ENCODE measurements around the gene MEF2D.

The MEF2D gene

DNA sequence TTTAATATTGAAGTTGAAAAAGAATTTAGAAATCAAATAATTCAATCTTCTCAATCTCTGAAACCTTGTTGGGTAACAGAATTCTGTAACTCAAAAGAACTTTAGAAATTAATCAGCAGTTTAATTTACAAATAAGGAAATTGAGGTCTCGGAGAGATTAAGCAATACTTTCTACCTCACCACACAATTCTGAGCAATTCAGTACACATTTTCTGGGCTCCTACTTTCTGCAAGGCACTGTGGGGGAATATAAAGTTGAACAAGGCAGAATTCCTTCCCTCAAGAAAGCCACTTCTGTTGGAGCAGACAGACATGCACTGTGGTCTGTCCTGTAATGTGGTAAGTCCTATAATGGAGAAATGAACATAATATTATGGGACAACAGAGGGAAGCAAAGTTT, 47.7 kb downstream of the MEF2D start:
- Histone ChIP-seq H3K27me3 (ENCODE audit: control insufficient read depth in 5 of 5, insufficient read depth in 4 of 5, low read length in 5 of 5) (peaks cover 0 to 3% (median 0%) of the 10 kb centered on the region in 5 donors), H3K9me3 (ENCODE audit: control insufficient read depth in 5 of 5, low read length in 5 of 5) (no peaks in the 10 kb centered on the region), H3K9ac (ENCODE audit: low read length in 5 of 5) (no peak overlapping the region), H3K27ac (ENCODE audit: low read depth, low read length) (no peak overlapping the region), H3K4me3 (ENCODE audit: low read depth in 1 of 5, low read length in 5 of 5) (no peak overlapping the region), H3K4me1 (ENCODE audit: control insufficient read depth in 5 of 5, insufficient read depth in 5 of 5, low read length in 5 of 5) (peaks cover 0 to 14% (median 12%) of the 10 kb centered on the region in 5 donors), H3K36me3 (ENCODE audit: control insufficient read depth in 5 of 5, insufficient read depth in 5 of 5, low read length in 5 of 5) (no peaks in the 10 kb centered on the region)

DNA sequence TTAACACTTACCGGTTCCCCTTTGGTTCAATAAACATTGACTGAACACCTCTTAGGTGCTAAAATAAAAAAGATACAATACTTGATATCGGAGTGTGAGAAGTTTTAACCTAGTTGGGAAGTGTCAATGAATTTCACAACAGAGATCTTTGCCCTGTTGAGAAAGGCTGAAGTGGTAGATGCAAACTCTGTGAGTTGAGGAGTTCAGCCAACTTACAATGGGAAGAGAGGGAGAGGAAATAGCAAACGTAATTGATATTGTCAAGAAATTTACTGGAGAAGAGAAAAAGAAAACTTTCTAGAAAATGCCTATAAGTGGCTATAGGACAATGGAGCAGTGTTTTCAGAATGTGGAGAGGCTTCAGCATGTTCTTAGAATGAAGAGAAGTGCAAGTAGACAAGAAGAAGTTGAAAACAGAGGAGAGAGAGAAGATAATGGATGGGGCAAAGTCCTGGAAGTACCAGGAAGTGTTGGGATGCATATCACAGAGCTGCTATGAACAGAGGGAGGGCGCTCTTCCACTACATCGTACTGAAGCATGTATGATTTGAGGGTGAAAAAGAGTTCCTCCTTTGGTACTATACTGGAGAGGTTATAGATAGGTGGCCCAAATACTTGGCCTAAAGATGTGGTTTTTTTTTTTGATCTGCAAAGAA, 48.9 kb downstream of the MEF2D start:
- Histone ChIP-seq H3K9ac (ENCODE audit: low read length in 5 of 5) (no peak overlapping the region), H3K4me1 (ENCODE audit: control insufficient read depth in 5 of 5, insufficient read depth in 5 of 5, low read length in 5 of 5) (peaks cover 0 to 7% (median 5%) of the 10 kb centered on the region in 5 donors), H3K9me3 (ENCODE audit: control insufficient read depth in 5 of 5, low read length in 5 of 5) (no peaks in the 10 kb centered on the region)

DNA sequence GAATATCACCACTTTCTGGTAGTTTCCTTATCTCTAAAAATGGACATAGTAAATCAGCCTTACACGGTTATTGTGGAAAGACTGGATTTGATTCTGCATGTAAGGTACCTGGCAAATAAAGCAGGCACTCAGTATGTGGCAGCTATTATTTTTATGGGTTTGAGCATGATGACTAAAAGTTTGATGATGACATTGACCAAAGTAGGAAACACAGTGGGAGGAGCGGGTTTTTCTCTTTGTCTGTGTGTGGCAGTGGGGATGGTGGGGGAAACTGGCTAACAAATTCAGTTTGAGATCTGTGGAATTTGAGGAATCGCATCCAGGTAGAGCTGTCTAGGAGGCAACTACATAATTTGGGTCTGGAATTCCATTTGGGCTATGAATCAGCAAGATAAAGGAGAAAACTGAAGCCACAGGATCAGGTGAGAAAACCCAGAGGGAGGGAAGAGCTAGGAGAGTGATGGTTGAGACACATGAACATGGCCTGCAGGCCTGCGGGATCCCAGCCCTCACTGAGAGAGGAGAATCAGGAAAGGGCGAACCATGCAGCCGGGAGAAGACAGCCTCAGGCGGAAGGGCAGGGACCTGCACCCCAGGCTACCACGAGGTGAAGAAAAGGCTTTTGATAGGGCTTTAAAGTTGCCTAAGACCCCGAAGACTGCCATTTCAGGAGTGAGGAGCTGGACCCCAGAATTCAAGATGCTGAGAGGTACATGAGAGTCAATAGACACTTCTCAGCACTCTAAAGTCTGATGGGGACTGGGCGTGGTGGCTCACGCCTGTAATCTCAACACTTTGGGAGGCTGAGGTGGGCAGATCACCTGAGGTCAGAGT, 52.2 kb downstream of the MEF2D start:
- Histone ChIP-seq H3K36me3 (ENCODE audit: control insufficient read depth in 5 of 5, insufficient read depth in 5 of 5, low read length in 5 of 5) (no peaks in the 10 kb centered on the region), H3K4me1 (ENCODE audit: control insufficient read depth in 5 of 5, insufficient read depth in 5 of 5, low read length in 5 of 5) (peaks cover 0 to 7% (median 3%) of the 10 kb centered on the region in 5 donors), H3K27me3 (ENCODE audit: control insufficient read depth in 5 of 5, insufficient read depth in 4 of 5, low read length in 5 of 5) (peaks cover 3 to 13% (median 4%) of the 10 kb centered on the region in 5 donors), H3K4me3 (ENCODE audit: low read depth in 1 of 5, low read length in 5 of 5) (no peak overlapping the region), H3K9me3 (ENCODE audit: control insufficient read depth in 5 of 5, low read length in 5 of 5) (no peaks in the 10 kb centered on the region), H3K9ac (ENCODE audit: low read length in 5 of 5) (no peak overlapping the region), H3K27ac (ENCODE audit: low read depth, low read length) (no peak overlapping the region)

More for the DNA sequence above, 48.9 kb downstream of the MEF2D start:
- Histone ChIP-seq H3K36me3 (ENCODE audit: control insufficient read depth in 5 of 5, insufficient read depth in 5 of 5, low read length in 5 of 5) (no peaks in the 10 kb centered on the region), H3K4me3 (ENCODE audit: low read depth in 1 of 5, low read length in 5 of 5) (no peak overlapping the region), H3K27me3 (ENCODE audit: control insufficient read depth in 5 of 5, insufficient read depth in 4 of 5, low read length in 5 of 5) (peaks cover 0 to 3% (median 0%) of the 10 kb centered on the region in 5 donors), H3K27ac (ENCODE audit: low read depth, low read length) (no peak overlapping the region)

DNA sequence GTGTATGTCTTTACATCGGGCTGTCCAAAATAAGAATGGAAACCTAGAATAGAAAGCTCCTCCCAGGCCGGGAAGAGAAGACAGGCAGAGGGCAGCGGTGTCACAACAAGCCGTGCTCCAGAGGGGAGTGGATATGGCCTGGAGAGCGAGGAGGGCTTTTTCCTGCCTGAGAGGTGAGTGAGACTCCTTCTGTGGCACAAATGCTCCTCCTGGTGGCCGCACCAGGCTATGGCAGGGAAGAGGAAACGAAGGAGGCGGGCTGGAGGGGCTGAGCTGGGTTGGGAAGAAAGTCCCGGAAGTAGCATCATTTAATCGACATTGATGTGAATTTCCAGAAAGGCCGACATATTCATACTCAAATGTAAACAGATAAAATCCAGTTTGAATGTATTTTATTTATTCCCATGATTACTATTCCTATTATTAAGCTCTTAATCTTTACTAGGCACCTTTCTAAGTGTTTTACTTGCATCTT, 54.7 kb downstream of the MEF2D start:
- peaks cover 14 to 32% (median 21%) of the 10 kb centered on the region in 5 donors for H3K27me3 ChIP-seq (ENCODE audit: control insufficient read depth in 5 of 5, insufficient read depth in 4 of 5, low read length in 5 of 5)
- H3K9me3 ChIP-seq (ENCODE audit: control insufficient read depth in 5 of 5, low read length in 5 of 5), result no peaks in the 10 kb centered on the region
- H3K4me3 ChIP-seq (ENCODE audit: low read depth in 1 of 5, low read length in 5 of 5), result no peak overlapping the region
- no peaks in the 10 kb centered on the region for H3K36me3 ChIP-seq (ENCODE audit: control insufficient read depth in 5 of 5, insufficient read depth in 5 of 5, low read length in 5 of 5)
- peaks cover 0 to 4% (median 0%) of the 10 kb centered on the region in 5 donors for H3K4me1 ChIP-seq (ENCODE audit: control insufficient read depth in 5 of 5, insufficient read depth in 5 of 5, low read length in 5 of 5)
- no peak overlapping the region for H3K9ac ChIP-seq (ENCODE audit: low read length in 5 of 5)
- no peak overlapping the region for H3K27ac ChIP-seq (ENCODE audit: low read depth, low read length)

DNA sequence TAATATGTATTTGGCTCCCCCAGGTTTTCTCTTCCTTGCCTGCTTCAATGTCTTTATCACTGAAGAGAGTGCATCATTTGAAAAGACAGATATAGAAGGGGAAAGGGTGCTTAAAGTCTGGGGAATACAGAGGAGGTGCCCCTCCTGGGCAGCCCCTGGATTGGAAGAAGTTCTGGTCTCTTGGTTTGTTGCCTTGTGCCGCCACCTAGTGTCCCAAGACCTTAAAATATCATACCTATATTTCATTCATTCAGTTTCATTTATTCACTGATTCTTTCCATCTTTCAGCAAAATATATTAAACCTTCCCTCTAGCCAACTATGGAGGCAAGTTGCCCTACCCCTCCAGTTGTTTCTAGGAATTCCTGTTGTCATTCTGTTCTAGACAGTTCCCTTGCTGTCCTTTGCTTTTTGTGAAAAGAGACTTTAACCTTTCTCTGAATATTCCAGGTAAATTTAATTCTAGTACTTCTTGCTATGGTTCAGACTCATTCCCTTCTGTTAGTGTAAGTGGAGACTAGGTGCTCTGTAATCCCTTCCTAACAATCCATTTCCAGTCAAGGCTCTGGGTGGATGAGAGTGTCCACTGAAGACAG, 56.1 kb downstream of the MEF2D start:
- Histone ChIP-seq H3K27me3 (ENCODE audit: control insufficient read depth in 5 of 5, insufficient read depth in 4 of 5, low read length in 5 of 5) (peaks cover 27 to 46% (median 30%) of the 10 kb centered on the region in 5 donors), H3K9me3 (ENCODE audit: control insufficient read depth in 5 of 5, low read length in 5 of 5) (no peaks in the 10 kb centered on the region)

DNA sequence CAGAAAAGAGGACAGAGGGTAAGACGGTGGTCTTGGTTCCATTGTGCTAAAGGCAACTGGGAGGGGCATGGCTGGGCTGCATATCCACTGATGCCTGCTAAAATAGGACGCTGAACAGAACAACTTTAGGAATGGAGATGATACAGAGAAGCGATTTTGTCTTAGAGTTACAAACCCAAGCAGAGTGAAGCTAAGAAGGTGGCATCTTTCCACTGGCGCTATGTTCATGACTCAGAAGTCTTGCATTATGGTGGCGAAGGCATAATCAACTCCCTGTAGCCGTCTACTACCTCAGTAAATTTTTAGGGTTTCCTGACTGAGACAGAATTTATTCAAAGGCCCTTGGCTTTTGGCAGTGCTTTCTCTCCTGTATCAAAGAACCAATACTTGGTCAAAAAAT, 57.3 kb downstream of the MEF2D start:
- no peaks in the 10 kb centered on the region for H3K9me3 ChIP-seq (ENCODE audit: control insufficient read depth in 5 of 5, low read length in 5 of 5)
- no peaks in the 10 kb centered on the region for H3K36me3 ChIP-seq (ENCODE audit: control insufficient read depth in 5 of 5, insufficient read depth in 5 of 5, low read length in 5 of 5)
- H3K27me3 ChIP-seq (ENCODE audit: control insufficient read depth in 5 of 5, insufficient read depth in 4 of 5, low read length in 5 of 5), result peaks cover 37 to 56% (median 43%) of the 10 kb centered on the region in 5 donors
- H3K9ac ChIP-seq (ENCODE audit: low read length in 5 of 5), result no peak overlapping the region
- H3K27ac ChIP-seq (ENCODE audit: low read depth, low read length), result no peak overlapping the region
- peaks cover 0 to 4% (median 0%) of the 10 kb centered on the region in 5 donors for H3K4me1 ChIP-seq (ENCODE audit: control insufficient read depth in 5 of 5, insufficient read depth in 5 of 5, low read length in 5 of 5)
- no peak overlapping the region for H3K4me3 ChIP-seq (ENCODE audit: low read depth in 1 of 5, low read length in 5 of 5)

More for the DNA sequence above, 56.1 kb downstream of the MEF2D start:
- Histone ChIP-seq H3K4me3 (ENCODE audit: low read depth in 1 of 5, low read length in 5 of 5) (no peak overlapping the region), H3K27ac (ENCODE audit: low read depth, low read length) (no peak overlapping the region), H3K4me1 (ENCODE audit: control insufficient read depth in 5 of 5, insufficient read depth in 5 of 5, low read length in 5 of 5) (peaks cover 0 to 4% (median 0%) of the 10 kb centered on the region in 5 donors), H3K36me3 (ENCODE audit: control insufficient read depth in 5 of 5, insufficient read depth in 5 of 5, low read length in 5 of 5) (no peaks in the 10 kb centered on the region), H3K9ac (ENCODE audit: low read length in 5 of 5) (no peak overlapping the region)

DNA sequence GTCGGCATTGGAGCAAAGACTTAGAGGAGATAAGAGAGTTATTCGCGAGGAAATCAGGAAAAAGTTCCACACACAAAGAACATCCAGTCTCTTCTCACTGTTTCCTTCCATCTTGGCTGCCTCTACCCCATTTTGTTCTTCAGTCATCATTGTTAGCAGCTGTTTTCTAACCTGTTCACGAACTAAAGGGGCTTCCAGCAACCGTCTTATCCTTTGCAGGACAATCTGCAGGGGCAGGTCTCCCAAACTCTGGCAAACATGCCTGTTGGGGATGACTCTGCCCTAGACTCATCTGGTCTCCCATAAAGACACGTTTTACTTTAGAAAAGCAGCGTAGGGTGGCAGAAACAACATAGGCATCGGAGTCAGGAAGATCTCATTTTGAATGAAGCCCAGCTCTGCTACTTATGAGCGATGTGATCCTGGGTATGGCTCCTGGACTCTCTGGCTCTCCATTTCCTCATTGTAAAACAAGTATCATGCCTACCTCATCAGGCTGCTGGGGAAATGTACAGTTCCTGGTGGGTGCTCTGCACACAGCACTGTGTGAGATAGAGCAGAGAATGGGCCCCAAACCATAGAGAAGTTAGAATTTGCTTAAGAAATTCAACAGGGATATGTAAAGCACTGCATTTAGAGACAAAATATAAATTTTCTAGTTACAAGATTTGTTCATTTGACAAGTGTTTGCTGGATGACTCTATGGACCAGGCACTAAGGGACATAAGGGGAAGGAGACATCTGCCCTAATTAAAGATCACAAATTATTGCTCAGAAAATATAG, 59.7 kb downstream of the MEF2D start:
- H3K4me3 ChIP-seq (ENCODE audit: low read depth in 1 of 5, low read length in 5 of 5), result no peak overlapping the region
- H3K9ac ChIP-seq (ENCODE audit: low read length in 5 of 5), result no peak overlapping the region
- peaks cover 52 to 77% (median 64%) of the 10 kb centered on the region in 5 donors for H3K27me3 ChIP-seq (ENCODE audit: control insufficient read depth in 5 of 5, insufficient read depth in 4 of 5, low read length in 5 of 5)
- H3K4me1 ChIP-seq (ENCODE audit: control insufficient read depth in 5 of 5, insufficient read depth in 5 of 5, low read length in 5 of 5), result peaks cover 0 to 13% (median 9%) of the 10 kb centered on the region in 5 donors
- no peaks in the 10 kb centered on the region for H3K36me3 ChIP-seq (ENCODE audit: control insufficient read depth in 5 of 5, insufficient read depth in 5 of 5, low read length in 5 of 5)
- H3K9me3 ChIP-seq (ENCODE audit: control insufficient read depth in 5 of 5, low read length in 5 of 5), result no peaks in the 10 kb centered on the region
- H3K27ac ChIP-seq (ENCODE audit: low read depth, low read length), result no peak overlapping the region

DNA sequence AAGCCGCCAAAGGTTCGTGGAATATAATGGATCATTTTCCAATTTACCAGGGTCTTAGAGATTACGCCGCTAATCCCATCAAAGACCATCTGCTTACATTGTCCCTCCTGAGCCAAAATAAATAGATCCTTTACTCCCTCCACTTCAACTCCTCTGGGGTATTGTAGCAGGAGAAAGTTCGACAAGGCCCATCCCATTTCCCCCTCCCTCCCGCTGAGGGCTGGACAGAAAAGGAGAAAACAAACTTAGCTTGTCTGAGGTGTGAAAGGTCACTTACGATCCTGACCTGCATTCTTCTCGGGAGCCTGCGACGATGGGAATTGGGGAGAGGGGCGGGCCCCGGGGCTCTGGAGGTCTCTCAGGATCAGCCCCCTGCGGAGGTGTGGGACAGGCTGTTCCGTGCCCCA, 60.8 kb downstream of the MEF2D start:
- peaks cover 57 to 81% (median 69%) of the 10 kb centered on the region in 5 donors for H3K27me3 ChIP-seq (ENCODE audit: control insufficient read depth in 5 of 5, insufficient read depth in 4 of 5, low read length in 5 of 5)
- H3K9me3 ChIP-seq (ENCODE audit: control insufficient read depth in 5 of 5, low read length in 5 of 5), result no peaks in the 10 kb centered on the region
- H3K9ac ChIP-seq (ENCODE audit: low read length in 5 of 5), result no peak overlapping the region
- peaks cover 0 to 18% (median 16%) of the 10 kb centered on the region in 5 donors for H3K4me1 ChIP-seq (ENCODE audit: control insufficient read depth in 5 of 5, insufficient read depth in 5 of 5, low read length in 5 of 5)
- H3K27ac ChIP-seq (ENCODE audit: low read depth, low read length), result no peak overlapping the region
- no peaks in the 10 kb centered on the region for H3K36me3 ChIP-seq (ENCODE audit: control insufficient read depth in 5 of 5, insufficient read depth in 5 of 5, low read length in 5 of 5)
- H3K4me3 ChIP-seq (ENCODE audit: low read depth in 1 of 5, low read length in 5 of 5), result no peak overlapping the region

DNA sequence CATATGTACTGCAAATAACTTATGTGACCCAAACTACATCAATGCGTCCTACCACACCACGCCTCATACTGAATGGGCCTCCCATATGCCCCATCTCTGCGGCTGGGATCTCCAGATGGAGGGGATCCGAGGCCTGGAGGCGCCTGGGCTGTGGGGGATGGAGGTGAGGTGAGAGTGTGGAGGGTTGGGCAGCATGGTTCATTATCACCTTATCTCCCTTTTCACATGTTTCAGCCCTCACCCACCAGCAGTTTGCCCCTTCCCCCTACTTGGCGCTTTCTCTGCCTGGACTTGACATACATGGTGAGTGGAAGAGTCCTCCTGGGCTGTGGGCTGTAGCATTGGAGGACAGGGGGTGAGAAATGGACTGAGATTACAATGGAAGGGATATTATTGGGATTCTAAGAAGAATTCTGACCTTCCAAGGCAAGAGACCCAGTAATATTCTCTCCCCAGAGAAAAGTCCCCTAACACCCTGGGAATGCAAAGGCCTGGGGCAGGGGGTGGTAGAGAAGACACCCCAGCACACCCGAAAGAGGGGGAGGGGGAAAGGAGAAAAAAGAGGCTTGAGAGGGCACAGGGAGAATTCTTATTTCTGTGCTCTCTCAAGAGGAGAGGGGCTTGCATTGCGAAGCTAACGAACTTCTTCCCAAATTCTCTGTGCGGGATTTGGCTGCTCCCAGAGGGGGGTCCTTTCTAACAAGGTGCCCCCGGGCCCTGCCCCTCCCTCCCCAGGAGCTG, 61.4 kb downstream of the MEF2D start:
- Histone ChIP-seq H3K9ac (ENCODE audit: low read length in 5 of 5) (no peak overlapping the region), H3K27me3 (ENCODE audit: control insufficient read depth in 5 of 5, insufficient read depth in 4 of 5, low read length in 5 of 5) (peaks cover 63 to 85% (median 74%) of the 10 kb centered on the region in 5 donors), H3K4me1 (ENCODE audit: control insufficient read depth in 5 of 5, insufficient read depth in 5 of 5, low read length in 5 of 5) (peaks cover 0 to 18% (median 16%) of the 10 kb centered on the region in 5 donors), H3K27ac (ENCODE audit: low read depth, low read length) (no peak overlapping the region), H3K4me3 (ENCODE audit: low read depth in 1 of 5, low read length in 5 of 5) (no peak overlapping the region), H3K36me3 (ENCODE audit: control insufficient read depth in 5 of 5, insufficient read depth in 5 of 5, low read length in 5 of 5) (no peaks in the 10 kb centered on the region), H3K9me3 (ENCODE audit: control insufficient read depth in 5 of 5, low read length in 5 of 5) (no peaks in the 10 kb centered on the region)

Data from subcutaneous abdominal adipose tissue (tissue), 5 donors.